Measurements from ENCODE around the gene PRKCQ.

Gene PRKCQ

DNA sequence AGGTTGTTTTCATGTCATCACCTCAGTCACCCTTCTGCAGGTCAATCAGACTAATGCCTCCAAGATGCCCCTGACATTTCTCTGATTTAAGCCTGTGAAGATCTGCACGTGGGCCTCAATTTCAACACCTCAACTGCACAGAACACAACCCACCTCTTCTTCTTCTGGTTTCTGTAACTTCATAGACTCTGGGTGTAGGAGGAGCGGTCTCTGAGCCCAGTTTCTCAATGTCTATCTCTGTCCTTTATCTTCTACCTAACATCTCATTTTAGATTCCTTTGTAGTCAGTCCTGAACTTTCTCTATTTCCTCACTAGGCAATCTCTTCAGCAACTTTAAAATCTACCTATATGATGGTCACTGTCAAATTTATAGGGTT lies 85.6 kb downstream of the PRKCQ start:
- Histone ChIP-seq H3K9me3 (ENCODE audit: control insufficient read depth, low read length) (no peaks in the 10 kb centered on the region), H3K36me3 (ENCODE audit: control insufficient read depth, insufficient read depth, low read length) (no peaks in the 10 kb centered on the region), H3K4me1 (ENCODE audit: control insufficient read depth, insufficient read depth, low read length, poor library complexity, severe bottlenecking) (peaks cover 7% of the 10 kb centered on the region), H3K4me3 (ENCODE audit: extremely low read depth, insufficient read depth, low read length, poor library complexity, severe bottlenecking) (no peak overlapping the region), H3K27ac (ENCODE audit: low read depth, low read length, severe bottlenecking) (no peak overlapping the region)
- no CpG with 5 or more reads among the region's 2 CpGs for WGBS, 2 experiments (ENCODE audit: insufficient coverage in 2 of 2)

DNA sequence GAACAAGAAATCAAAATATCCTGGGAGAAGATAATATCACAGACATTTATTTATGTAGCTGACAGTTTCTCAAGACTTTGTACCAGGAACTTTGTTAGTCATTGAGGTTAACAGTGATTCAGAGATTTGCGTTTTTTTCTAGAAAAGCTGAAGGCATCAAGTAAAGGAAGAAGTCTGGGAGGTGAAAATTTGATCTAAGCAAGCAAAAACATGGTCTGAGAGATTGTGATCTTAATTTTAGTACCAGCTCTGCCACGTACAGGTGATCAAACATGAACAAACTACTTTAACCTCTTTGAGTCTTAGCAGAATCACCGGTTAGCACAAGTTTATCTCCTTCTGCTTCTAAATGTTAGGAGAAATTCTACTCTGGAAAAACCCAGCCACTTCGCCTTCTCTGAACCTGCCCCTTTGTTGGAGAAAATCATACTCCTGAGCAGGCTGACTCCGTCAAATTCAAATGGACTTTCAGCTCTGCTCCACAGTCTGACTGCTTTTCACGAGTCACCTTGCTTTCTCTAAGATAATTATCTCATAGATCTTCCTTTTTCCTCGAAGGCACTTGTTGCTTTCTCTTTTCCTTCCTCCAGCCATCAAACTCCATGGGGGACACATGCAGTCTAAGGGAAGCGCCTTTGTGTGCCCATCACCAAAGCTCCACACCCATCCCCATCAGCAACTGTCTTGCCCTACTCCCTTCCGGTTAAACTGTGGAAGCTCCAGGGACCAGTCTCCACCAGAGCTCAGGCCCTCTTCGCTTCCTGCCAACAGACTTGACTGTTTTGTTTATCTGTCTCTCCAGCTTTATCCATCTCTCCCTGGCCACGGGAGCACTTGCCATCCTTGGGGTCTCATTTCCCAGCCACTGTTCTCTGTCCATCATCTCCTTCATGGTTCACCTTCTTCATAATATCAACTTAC lies 86.3 kb downstream of the PRKCQ start:
- Histone ChIP-seq H3K9me3 (ENCODE audit: control insufficient read depth, low read length) (no peaks in the 10 kb centered on the region), H3K4me3 (ENCODE audit: extremely low read depth, insufficient read depth, low read length, poor library complexity, severe bottlenecking) (no peak overlapping the region), H3K4me1 (ENCODE audit: control insufficient read depth, insufficient read depth, low read length, poor library complexity, severe bottlenecking) (peaks cover 7% of the 10 kb centered on the region), H3K27ac (ENCODE audit: low read depth, low read length, severe bottlenecking) (no peak overlapping the region), H3K36me3 (ENCODE audit: control insufficient read depth, insufficient read depth, low read length) (no peaks in the 10 kb centered on the region)
- WGBS, 2 experiments (ENCODE audit: insufficient coverage in 2 of 2), result 89 to 95% methylated on average over 10 of the region's 11 CpGs

DNA sequence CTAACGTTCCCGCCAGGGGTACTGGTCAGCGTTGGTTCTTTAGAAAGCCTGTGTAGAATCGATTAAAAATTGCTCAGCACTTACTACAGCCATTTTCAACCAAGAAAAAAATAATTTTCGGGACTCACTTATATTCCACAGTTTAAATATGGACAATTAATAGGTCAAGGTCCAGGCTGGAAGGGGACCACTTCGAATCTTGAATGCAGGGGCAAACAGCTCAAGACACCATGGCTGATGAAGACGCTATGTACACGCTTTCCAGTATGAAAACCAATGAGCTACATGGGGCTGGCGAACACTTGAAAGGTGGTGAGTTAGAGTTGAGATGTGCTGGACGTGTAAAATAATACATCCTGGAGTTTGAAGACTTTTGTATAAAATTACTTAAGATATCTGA lies 87.2 kb downstream of the PRKCQ start:
- H3K4me3 ChIP-seq (ENCODE audit: extremely low read depth, insufficient read depth, low read length, poor library complexity, severe bottlenecking), result no peak overlapping the region
- no peaks in the 10 kb centered on the region for H3K36me3 ChIP-seq (ENCODE audit: control insufficient read depth, insufficient read depth, low read length)
- no peak overlapping the region for H3K27ac ChIP-seq (ENCODE audit: low read depth, low read length, severe bottlenecking)
- H3K9me3 ChIP-seq (ENCODE audit: control insufficient read depth, low read length), result no peaks in the 10 kb centered on the region
- WGBS, 2 experiments (ENCODE audit: insufficient coverage in 2 of 2), result 91 to 94% methylated on average over 8 to 9 of the region's 10 CpGs
- H3K4me1 ChIP-seq (ENCODE audit: control insufficient read depth, insufficient read depth, low read length, poor library complexity, severe bottlenecking), result peaks cover 7% of the 10 kb centered on the region

DNA sequence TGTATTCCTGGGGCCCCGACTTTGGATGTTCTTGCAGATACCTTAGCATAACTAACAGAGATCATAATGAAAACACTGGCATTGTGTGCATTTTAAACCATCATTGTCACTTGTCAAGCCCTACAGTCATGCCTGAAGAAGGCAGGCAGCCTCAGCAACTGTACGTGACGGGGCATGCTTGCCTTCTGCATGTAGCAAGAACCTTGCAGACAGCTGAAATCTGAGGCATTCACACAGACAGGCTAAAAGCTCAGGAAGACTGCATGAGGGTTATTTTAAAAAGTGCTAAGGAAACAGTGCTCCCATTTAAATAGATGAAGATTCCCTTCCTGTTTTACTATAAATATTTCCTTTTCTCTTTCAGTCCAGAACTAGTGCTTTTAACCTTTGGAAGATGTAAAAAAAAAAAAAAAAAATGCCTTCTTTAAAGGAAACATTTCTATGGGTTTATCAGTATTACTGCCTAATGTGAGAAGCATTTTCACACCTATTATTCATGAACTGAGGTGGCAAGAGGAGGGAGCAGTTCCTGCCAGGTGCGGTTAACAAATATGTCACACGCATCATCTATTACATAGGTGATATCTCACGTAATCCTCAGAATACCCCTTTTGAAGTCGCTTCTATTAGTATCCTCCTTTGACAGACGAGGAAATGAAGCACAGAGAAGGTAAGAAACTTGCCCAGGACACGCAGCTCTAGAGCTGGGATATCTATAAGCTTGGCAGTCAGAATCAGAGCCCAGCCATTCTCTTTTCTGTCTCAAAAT lies 88.1 kb downstream of the PRKCQ start:
- Histone ChIP-seq H3K4me1 (ENCODE audit: control insufficient read depth, insufficient read depth, low read length, poor library complexity, severe bottlenecking) (peaks cover 7% of the 10 kb centered on the region), H3K9me3 (ENCODE audit: control insufficient read depth, low read length) (no peaks in the 10 kb centered on the region), H3K27ac (ENCODE audit: low read depth, low read length, severe bottlenecking) (no peak overlapping the region), H3K4me3 (ENCODE audit: extremely low read depth, insufficient read depth, low read length, poor library complexity, severe bottlenecking) (no peak overlapping the region), H3K36me3 (ENCODE audit: control insufficient read depth, insufficient read depth, low read length) (no peaks in the 10 kb centered on the region)
- 84 to 86% methylated on average over 7 to 9 of the region's 9 CpGs for WGBS, 2 experiments (ENCODE audit: insufficient coverage in 2 of 2)

DNA sequence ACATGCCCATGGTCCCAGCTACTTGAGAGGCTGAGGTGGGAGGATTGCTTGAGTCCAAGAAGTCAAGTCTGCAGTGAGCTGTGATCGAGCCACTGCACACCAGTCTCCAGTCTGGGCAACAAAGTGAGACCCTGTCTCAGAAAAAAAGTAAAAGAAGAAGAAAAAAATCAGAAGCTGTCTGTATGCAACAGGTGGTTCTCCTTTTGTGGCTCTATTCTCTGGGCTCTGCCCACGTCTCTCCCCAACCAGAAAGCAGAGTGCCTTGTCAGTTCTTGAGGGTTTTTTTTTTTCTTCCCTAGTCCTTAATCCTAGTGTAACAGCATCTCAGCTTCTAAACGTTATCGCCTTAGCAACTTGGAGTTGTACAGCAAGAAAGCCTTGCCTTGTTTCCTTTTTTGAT lies 89.5 kb downstream of the PRKCQ start:
- H3K9me3 ChIP-seq (ENCODE audit: control insufficient read depth, low read length), result no peaks in the 10 kb centered on the region
- no peak overlapping the region for H3K4me3 ChIP-seq (ENCODE audit: extremely low read depth, insufficient read depth, low read length, poor library complexity, severe bottlenecking)
- 79 to 93% methylated on average over 3 to 4 of the region's 4 CpGs for WGBS, 2 experiments (ENCODE audit: insufficient coverage in 2 of 2)
- no peaks in the 10 kb centered on the region for H3K36me3 ChIP-seq (ENCODE audit: control insufficient read depth, insufficient read depth, low read length)
- H3K27ac ChIP-seq (ENCODE audit: low read depth, low read length, severe bottlenecking), result no peak overlapping the region
- peaks cover 7% of the 10 kb centered on the region for H3K4me1 ChIP-seq (ENCODE audit: control insufficient read depth, insufficient read depth, low read length, poor library complexity, severe bottlenecking)

DNA sequence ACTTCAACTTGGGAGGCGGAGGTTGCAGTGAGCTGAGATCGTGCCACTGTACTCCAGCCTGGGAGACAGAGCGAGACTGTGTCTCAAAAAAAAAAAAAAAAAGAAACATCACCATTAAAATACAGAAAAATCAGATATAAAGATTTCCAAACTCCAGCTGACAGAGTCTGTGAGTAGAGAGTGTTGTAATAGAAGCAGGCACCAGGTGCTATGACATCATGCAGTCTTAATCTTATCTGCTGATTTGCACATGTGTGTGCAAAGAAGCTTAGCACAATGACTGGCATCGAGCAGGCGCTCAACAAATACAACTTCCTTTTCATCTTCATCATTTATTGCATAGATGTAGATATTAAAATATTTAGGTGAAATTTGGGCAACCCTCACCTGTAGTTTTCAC lies 92.2 kb downstream of the PRKCQ start:
- Histone ChIP-seq H3K36me3 (ENCODE audit: control insufficient read depth, insufficient read depth, low read length) (no peaks in the 10 kb centered on the region), H3K4me1 (ENCODE audit: control insufficient read depth, insufficient read depth, low read length, poor library complexity, severe bottlenecking) (no peaks in the 10 kb centered on the region), H3K27ac (ENCODE audit: low read depth, low read length, severe bottlenecking) (no peak overlapping the region), H3K9me3 (ENCODE audit: control insufficient read depth, low read length) (no peaks in the 10 kb centered on the region), H3K4me3 (ENCODE audit: extremely low read depth, insufficient read depth, low read length, poor library complexity, severe bottlenecking) (no peak overlapping the region)
- no CpG with 5 or more reads among the region's 5 CpGs for WGBS, 2 experiments (ENCODE audit: insufficient coverage in 2 of 2)

DNA sequence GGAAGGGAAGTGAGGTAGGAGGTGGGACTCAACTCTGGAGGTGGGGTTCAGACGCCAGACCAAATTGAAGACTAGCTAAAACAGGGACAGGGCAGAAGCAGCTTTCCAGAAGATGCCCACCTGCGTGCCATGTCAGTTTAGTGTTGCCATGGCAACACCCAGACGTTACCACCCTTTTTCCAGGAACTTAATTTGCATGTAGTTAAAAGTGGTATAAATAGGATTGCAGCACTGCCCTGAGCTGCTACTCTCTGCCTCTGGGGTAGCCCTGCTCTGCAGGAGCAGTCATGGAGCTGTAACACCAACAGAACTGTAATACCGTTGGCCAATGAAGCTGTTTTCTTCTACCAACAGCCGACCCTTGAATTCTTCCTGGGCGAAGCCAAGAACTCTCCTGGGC lies 93.8 kb downstream of the PRKCQ start:
- no peaks in the 10 kb centered on the region for H3K36me3 ChIP-seq (ENCODE audit: control insufficient read depth, insufficient read depth, low read length)
- H3K9me3 ChIP-seq (ENCODE audit: control insufficient read depth, low read length), result no peaks in the 10 kb centered on the region
- no peaks in the 10 kb centered on the region for H3K4me1 ChIP-seq (ENCODE audit: control insufficient read depth, insufficient read depth, low read length, poor library complexity, severe bottlenecking)
- H3K4me3 ChIP-seq (ENCODE audit: extremely low read depth, insufficient read depth, low read length, poor library complexity, severe bottlenecking), result no peak overlapping the region
- 94 to 96% methylated on average over 5 of the region's 6 CpGs for WGBS, 2 experiments (ENCODE audit: insufficient coverage in 2 of 2)
- no peak overlapping the region for H3K27ac ChIP-seq (ENCODE audit: low read depth, low read length, severe bottlenecking)

DNA sequence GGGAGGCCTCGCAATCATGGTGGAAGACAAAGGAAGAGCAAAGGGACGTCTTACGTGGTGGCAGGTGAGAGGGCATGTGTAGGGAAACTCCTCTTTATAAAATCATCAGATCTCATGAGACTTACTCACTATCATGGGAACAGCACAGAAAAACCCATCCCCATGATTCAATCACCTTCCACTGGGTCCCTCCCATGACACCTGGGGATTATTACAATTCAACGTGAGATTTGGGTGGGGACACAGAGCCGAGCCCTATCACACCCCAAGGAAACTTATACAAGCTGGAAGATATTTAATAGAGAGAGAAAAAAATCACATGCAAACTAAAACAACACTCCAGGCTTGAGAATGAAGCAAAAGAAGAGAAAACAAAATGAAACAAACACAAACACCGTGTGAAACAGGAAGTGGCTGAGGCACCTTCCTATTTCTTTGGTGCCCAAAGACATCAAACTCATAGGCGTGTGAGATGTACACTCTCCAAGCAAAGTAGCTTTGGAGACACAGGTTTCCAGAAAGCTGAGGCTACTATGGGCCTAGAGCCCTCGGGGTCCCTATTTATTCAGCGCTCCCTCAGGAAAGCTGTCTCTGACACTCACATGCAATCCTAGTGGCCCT lies 97.2 kb downstream of the PRKCQ start:
- 92 to 95% methylated on average over 5 to 6 of the region's 9 CpGs for WGBS, 2 experiments (ENCODE audit: insufficient coverage in 2 of 2)
- H3K27ac ChIP-seq (ENCODE audit: low read depth, low read length, severe bottlenecking), result no peak overlapping the region

DNA sequence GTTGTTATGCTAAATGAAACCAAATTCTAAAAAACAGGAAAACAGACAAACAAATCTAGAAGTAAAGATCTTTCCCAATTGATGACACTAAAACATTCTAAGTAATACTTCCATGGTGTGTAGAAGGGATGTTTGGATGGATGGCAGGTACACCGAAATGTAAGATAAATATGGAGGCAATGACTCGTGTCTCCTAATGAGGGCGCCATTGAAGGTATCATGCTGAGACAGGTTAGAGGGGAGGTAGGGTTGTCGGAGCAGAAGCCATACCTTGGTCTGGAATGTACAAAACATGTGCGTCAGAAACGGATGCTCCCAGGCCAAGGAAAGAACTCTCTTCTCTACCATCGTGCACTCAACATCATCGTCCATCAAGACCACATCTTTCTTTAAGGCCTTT lies 101.4 kb downstream of the PRKCQ start:
- Histone ChIP-seq H3K4me3 (ENCODE audit: extremely low read depth, insufficient read depth, low read length, poor library complexity, severe bottlenecking) (no peak overlapping the region), H3K36me3 (ENCODE audit: control insufficient read depth, insufficient read depth, low read length) (no peaks in the 10 kb centered on the region), H3K9me3 (ENCODE audit: control insufficient read depth, low read length) (no peaks in the 10 kb centered on the region), H3K4me1 (ENCODE audit: control insufficient read depth, insufficient read depth, low read length, poor library complexity, severe bottlenecking) (no peaks in the 10 kb centered on the region), H3K27ac (ENCODE audit: low read depth, low read length, severe bottlenecking) (no peak overlapping the region)
- WGBS, 2 experiments (ENCODE audit: insufficient coverage in 2 of 2), result 77 to 88% methylated on average over 4 to 6 of the region's 8 CpGs

More for the DNA sequence above, 97.2 kb downstream of the PRKCQ start:
- no peak overlapping the region for H3K4me3 ChIP-seq (ENCODE audit: extremely low read depth, insufficient read depth, low read length, poor library complexity, severe bottlenecking)
- H3K4me1 ChIP-seq (ENCODE audit: control insufficient read depth, insufficient read depth, low read length, poor library complexity, severe bottlenecking), result no peaks in the 10 kb centered on the region
- H3K36me3 ChIP-seq (ENCODE audit: control insufficient read depth, insufficient read depth, low read length), result no peaks in the 10 kb centered on the region
- no peaks in the 10 kb centered on the region for H3K9me3 ChIP-seq (ENCODE audit: control insufficient read depth, low read length)

DNA sequence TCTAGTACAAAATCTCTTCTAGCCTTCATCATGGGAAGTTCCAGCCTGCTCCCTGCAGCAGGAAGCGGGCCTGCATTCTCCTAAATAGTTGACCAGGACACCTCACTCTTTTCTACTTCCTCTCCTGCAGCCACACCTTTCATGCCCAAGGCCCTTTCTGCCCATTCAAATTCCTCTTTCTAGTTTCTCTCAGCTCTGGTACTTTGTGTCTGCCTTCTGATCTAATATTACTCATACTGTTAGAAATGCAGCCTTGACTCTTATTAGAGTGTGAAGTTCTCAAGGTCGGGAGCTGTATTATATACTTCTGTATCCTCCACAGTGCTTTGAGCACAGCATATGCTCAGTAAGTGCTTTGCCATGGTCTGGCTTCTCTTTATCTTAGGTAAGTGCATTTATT lies 103.1 kb downstream of the PRKCQ start:
- Histone ChIP-seq H3K4me3 (ENCODE audit: extremely low read depth, insufficient read depth, low read length, poor library complexity, severe bottlenecking) (no peak overlapping the region), H3K9me3 (ENCODE audit: control insufficient read depth, low read length) (no peaks in the 10 kb centered on the region), H3K4me1 (ENCODE audit: control insufficient read depth, insufficient read depth, low read length, poor library complexity, severe bottlenecking) (no peaks in the 10 kb centered on the region), H3K36me3 (ENCODE audit: control insufficient read depth, insufficient read depth, low read length) (no peaks in the 10 kb centered on the region), H3K27ac (ENCODE audit: low read depth, low read length, severe bottlenecking) (no peak overlapping the region)
- 100% methylated on average over 1 of the region's 2 CpGs; no CpG with 5 or more reads in 1 of the 2 experiments for WGBS, 2 experiments (ENCODE audit: insufficient coverage in 2 of 2)

Measured in mesodermal cell (in vitro differentiated cells).